Stimulated activated CD8-positive, alpha-beta memory T cell treated with anti-CD3 and anti-CD28 coated beads, Interleukin-15, amount 100 ng/mL, for 1 hour (primary cell): ENCODE results near the gene ZDHHC12.
"Not testable (repeated sequence)": the region's sequence is repeated elsewhere in the genome, so short reads cannot be mapped to it uniquely, and the experiment has no call there.

ENCODE experiments used
- DNase-seq: peaks from one replicate; pipeline ENCODE4 v3.0.0-alpha.2; 2020; ENCODE audit warnings: low read depth

The ZDHHC12 gene

GRCh38 chr9:128707446-128707845, 16.5 kb downstream of the ZDHHC12 start:
- DNase-seq = no peak

DNA sequence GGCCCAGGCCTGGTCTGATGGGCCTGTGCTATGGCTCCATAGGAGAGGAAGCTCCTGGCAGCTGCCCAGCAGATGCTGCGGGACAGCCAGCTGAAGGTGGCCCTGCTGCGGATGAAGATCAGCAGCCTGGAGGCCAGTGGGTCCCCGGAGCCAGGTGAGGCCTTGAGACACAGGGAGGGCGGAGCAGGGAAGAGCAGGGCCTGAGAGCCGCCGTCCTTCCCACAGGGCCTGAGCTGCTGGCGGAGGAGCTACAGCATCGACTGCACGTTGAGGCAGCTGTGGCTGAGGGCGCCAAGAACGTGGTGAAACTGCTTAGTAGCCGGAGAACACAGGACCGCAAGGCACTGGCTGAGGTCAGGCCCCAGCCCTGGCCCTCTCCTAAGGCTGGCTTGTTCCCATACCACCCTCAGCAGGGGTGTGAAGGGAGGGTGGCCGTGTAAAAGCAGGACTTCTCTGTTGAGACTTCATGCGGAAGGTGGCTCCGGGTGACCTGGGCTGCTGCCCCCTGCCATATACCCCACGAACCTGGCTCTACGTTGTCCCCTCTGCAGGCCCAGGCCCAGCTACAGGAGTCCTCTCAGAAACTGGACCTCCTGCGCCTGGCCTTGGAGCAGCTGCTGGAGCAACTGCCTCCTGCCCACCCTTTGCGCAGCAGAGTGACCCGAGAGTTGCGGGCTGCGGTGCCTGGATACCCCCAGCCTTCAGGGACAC, 17.1 kb downstream of the ZDHHC12 start:
- DNase-seq = no peak

DNA sequence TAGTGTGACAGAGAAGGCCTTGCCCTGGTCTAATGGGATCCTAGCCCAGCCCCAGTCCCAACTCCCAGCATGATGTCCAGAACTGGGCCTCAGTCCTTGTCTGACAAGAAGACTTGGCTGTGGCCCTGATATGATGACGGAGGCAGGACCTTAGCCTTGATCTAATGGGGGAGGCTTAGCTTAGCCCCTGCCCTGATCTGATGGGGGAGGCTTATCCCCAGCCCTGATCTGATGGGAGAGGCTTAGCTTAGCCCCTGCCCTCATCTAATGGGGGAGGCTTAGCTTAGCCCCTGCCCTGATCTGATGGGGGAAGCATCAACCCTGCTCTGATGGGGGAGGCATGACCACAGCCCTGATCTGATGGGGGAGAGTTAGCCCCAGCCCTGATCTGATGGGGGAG, 17.9 kb downstream of the ZDHHC12 start:
- no peak for DNase-seq

DNA sequence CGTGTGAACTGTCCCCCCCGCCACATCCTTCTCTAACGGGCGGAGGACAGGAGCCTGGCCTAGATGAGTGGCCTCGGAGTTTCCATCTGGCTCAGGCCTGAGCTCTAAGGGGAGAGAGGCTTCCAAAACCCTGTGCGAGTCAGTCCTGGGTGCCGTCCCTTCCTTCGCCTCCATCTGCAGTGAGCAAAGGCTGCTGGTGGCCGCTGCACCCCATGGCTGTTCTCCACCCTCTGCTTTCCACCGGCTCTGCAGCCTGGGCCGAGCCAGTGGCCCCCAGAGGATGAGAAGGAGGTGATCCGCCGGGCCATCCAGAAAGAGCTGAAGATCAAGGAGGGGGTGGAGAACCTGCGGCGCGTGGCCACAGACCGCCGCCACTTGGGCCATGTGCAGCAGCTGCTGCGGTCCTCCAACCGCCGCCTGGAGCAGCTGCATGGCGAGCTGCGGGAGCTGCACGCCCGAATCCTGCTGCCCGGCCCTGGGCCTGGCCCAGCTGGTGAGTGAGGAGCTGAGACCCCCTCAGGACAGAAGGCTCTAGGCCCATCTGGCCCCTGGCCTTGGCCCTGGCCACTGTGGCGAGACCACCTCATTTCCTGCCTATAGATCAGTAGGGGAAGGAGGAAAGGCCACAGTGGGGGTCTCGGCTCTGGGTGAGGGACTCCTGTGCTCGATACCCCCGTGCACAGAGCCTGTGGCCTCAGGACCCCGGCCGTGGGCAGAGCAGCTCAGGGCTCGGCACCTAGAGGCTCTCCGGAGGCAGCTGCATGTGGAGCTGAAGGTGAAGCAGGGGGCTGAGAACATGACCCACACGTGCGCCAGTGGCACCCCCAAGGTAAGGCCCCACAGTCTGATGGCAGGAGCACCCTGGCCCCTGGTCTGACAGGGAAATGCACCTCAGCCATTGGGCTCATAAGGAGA, 18.6 kb downstream of the ZDHHC12 start:
- DNase-seq = no peak

DNA sequence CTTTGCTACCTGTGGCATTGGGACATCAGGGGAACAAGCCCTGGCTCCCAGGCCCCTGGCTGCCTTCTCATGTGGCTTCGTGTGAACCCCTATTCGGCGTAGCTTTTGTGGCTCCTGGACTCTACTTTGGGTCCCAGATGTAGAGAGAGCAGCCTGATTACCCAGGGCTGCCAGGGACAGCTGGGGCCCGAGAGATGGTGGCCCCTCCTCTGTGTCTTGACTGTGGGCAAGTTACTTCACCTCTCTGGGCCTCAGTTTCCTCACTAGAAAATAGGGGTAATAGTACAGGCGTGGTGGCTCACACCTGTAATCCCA, 19.6 kb downstream of the ZDHHC12 start:
- no peak for DNase-seq

DNA sequence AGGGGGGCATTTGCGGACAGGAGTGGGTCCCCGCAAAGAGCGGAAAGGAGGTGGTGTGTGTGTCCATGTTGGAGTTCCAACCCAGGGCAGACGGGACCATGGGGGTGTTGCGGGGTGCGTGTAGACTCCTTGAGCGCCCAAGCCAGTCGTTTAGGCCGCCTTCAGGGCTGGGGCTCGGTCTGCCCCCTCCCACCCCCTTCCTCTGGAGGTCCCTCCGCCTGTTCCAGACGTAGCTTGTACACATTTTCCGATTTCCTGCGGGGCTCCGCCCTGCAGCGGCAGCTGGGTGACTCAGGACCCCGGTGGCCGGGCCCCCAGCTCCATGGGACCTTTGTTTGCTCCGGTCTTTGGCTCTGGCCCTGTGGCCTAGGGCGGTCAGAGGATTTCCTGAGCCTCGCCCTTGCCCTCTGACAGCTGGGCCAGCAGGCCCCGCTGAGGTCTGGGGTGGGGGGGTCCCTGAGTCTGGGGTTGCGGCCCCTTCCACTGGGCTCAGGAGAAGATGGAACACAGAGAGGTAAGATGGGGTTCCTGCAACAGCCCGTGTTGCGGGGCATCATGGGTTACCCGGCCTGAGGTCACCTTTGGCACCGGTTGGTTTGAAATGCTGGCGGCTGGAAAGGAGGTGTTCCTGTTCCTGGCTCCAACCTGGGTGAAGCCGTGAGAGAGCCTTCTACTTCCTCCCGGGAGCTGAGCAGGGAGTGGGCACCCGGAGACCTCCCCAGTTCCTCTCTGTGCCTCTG, 20.1 kb downstream of the ZDHHC12 start:
- no peak for DNase-seq

GRCh38 chr9:128702949-128703615, 20.8 kb downstream of the ZDHHC12 start:
- no peak for DNase-seq

DNA sequence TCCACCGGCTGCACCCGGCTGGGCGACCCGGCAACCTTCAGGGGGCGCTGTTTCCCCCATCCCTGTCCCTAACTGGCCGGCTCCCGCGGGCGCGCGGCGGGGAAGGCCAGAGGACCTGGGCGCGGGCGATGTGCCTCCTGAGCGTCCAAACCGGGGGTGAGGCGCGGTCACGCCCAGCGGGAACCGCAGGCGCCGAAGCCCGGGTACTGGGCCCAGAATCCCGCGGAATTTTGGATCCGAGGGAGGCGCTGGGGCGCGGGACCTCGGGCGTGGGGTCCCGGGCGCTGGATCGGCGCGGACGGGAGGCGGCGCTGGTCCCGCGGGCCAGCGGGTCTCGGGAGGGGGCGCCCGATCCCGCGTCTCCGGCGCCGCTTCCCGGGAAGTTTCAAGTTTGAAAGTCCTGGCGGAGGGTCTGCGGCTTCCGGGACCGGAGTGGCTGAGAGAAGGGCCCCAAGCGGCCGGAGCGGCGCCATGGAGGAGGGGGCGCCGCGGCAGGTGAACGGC, 21.4 kb downstream of the ZDHHC12 start, which contains the start of gene PKN3:
PKN3 (plus strand) TSS at position 59 of the 504 bp plus-strand sequence; CDS start at position 472, 413 bp downstream.
- DNase-seq = peak; percentile 76

- no peak for DNase-seq
These were observed 22.6 kb downstream of the ZDHHC12 start for GRCh38 chr9:128701227-128701854.

DNA sequence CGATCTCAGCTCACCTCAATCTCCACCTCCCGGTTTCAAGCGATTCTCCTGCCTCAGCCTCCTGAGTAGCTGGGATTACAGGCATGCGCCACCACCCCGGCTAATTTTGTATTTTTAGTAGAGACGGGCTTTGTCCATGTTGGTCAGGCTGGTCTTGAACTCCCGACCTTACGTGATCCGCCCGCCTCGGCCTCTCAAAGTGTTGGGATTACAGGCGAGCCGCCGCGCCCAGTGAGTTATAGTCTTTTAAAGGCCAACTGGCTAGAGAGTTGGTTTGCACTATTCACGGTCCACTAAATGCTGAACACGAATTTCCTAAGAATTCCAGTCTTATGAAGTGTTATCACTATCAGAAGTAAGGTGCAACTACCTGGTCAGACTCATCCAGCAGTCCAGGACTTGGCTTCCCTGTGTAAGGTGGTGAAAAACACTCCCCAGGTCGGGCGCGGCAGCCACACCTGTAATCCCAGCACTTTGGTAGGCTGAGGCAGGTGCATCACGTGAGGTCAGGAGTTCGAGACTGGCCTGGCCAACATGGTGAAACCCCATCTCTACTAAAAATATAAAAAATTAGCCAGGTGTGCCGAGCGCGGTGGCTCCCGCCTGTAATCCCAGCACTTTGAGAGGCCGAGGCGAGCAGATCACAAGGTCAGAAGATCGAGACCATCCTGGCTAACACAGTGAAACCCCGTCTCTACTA, 24.7 kb downstream of the ZDHHC12 start:
- DNase-seq = not testable (repeated sequence)

DNA sequence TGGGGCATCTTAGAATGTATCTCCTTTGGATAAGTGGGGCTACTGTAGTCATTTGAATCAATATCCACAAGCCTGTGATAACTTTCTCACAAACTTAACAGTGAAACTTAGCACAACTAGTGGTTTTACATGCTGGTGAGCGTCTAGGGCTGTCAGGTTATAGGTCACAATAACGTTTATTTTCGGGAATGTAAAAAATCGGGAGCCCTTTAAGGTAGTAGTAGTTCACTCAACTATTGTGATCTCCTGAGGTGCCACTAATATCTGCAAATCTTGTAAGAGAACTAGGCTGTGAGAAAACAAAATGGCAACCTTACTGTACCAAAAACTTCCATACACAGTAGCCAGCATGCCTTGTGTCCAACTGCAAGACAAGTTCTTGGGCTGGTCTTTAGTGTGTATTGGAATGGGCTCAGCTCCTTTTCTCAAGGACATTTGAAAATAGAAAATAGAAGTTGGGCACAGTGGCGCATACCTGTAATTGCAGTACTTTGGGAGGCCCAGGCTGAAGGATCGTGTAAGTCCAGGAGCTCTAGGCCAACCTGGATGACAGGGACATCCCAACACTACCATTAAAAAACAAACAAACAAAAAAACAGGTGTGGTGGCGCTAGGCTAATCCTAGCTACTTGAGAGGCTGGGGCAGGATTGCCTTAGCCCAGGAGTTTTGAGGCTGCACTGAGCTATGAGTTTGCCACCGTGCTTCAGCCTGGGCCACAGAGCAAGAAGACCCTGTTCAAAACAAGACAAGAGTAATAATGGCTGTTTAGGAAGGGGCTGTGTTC, 26.8 kb downstream of the ZDHHC12 start:
- DNase-seq = no peak

GRCh38 chr9:128694344-128694743, 29.6 kb downstream of the ZDHHC12 start:
- no peak for DNase-seq

DNA sequence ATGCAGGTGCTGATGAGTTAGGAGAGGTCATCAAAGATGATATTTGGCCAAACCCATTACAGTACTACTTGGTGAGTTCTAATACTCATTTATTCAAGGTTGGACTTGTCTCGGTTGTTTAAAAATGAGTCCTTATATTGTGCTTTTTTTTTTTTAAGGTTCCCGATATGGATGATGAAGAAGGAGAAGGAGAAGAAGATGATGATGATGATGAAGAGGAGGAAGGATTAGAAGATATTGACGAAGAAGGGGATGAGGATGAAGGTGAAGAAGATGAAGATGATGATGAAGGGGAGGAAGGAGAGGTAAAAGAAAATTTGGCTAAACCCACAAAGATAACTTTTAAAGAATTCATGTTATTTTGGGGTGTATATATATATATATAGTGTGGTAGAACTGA, 30.2 kb downstream of the ZDHHC12 start:
- DNase-seq = not testable (repeated sequence)

GRCh38 chr9:128690684-128691034, 33.3 kb downstream of the ZDHHC12 start:
- no peak for DNase-seq

- DNase-seq = no peak
These were observed 33.9 kb downstream of the ZDHHC12 start for GRCh38 chr9:128689820-128690683.

DNA sequence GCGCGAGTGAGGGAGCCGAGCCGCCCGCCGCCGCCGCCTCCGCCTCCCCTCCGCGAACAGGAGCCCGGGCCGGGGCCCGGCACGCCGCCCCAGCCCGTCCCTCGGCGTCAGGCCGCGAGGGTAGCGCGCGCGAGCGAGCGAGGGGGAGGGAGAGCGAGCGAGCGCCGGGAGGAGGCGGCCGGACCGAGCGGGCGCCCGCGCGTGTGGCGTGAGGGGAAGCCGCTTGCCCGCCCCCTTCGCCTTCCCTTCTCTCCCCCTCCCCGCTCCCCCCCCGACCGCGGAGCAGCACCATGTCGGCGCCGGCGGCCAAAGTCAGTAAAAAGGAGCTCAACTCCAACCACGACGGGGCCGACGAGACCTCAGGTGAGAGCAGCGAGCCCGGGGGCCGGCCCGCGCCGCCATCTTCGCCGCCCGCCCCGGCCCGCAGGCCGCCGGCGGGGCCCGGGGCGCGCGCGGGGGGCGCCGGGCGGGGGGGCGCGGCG, 34.6 kb downstream of the ZDHHC12 start:
- no peak for DNase-seq

DNA sequence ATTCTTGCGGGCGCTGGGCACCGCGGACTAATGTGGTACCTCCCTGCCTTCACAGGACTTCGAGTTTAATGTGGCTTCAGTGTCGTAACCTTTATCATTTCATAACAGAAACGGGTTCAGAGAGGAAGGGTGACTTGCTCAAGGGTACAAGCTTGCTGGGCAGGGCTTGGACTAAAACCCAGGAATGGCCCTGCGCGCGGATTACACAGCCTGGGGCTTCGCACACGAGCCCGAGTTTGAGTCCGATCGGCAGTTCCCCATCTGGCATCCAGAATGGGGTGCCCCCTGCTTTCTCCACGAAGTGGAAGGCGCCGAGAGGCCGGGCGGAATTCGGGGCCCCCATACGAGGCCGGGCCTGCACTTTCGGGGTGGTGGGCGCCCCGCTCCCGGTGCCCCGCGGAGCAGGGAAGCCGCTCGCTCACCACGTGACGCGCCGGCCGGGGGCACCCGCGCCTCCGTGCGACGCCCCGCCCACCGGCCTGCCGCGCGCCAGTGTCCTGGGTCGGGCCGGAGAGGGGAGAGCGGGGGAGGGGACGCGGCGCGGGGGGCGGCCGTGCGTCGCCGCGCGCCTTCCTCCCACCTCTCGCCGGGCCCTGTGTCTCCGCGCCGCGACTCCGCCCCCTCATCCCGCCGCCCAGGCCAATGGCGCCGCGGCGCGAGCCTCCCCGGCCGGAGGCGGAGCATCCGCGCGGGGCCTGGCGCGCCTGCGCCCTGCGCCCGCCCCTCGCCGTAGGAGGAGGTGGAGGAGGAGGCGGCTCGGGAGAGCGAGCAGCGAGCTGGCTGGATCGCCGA, 35.2 kb downstream of the ZDHHC12 start, which contains the start of gene SET:
SET (plus strand) TSS at position 722 of the 792 bp plus-strand sequence. CDS start 361 bp downstream, outside the sequence.
- DNase-seq = peak; percentile 75

DNA sequence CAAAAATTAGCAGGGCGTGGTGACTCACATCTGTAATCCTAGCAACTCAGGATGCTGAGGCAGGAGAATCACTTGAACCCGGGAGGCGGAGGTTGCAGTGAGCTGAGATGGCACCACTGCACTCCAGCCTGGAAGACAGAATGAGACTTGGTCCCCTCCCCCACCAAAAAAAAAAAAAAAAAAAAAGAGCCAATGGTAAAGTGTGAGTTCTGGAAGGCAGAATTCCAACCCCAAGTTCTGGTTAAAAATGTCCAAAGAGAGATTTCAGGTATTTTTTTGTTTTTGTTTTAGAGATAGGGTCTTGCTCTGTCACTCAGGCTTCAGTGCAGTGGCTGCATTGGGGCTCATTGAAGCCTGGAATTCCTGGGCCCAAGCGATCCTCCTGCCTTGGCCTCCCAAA, 36.5 kb downstream of the ZDHHC12 start:
- no peak for DNase-seq
